Pericardium fibroblast (primary cell): Measurements from ENCODE around the gene NAGA. TPM values are rescaled to one million over a fixed set of nuclear protein-coding genes. Genes with fewer than 3 reads are reported as not detected.

Source experiments
- total RNA-seq: library from RNA; depleted of rRNA; stranded (reverse); fragments of >200 nt; gene quantifications from 2 replicates; pipeline ENCODE4 v1.2.3, GENCODE V29; 2015

Gene NAGA
- 16.1 and 31.2 TPM in 2 replicates for total RNA-seq

DNA sequence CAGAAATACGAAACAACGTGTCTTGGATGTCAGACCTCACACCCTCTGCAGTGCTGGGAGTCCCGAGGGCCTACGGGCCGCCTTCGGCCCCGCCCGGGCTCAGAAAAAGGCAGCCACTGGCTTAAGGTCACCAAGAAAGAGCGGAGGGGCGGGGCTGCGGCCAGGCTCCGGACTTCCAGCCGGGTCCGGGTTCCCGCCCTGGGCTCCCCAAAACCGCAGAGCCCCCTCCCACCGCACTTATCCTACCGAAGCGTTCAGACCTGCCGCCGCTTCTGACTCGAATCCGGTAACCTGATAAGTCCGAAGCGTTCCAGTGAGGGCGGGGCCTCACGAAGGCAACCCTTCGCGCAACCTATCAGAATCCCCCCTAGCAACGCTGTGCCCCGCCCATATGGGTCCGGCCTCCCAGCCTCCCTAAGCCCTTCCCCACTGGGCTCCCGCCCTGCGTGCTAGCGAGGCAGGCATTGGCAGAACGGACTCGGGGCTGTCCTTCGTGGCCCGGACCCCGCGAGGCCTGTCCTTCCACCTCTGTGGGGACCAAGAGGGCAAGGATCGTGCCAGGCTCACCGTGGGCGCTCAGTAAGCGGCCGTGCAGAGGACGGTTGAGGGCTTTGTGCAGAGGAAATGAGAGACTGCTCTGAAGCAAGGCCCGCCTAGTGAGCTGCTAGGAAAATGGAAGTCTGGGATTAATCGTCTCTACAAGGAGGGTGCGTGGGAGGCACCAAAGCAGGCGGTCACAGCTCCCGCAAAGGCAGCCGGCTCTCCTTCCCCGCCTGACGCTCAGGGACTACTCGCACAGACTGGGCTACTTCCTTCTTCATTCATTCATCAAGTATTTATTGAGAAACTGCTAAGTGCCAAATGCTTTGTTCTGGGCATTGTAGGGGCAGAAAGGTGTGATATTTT, at the start of gene NAGA:
NAGA (minus strand) TSS at position 296 of the 906 bp plus-strand sequence. CDS start 515 bp downstream, outside the sequence.

GRCh38 chr22:42090596-42091454, 20.2 kb upstream of the NAGA start, which contains the start of gene NDUFA6:
Gene NDUFA6 (minus strand): TSS chr22:42090772. CDS start chr22:42090744, 28 bp downstream.

DNA sequence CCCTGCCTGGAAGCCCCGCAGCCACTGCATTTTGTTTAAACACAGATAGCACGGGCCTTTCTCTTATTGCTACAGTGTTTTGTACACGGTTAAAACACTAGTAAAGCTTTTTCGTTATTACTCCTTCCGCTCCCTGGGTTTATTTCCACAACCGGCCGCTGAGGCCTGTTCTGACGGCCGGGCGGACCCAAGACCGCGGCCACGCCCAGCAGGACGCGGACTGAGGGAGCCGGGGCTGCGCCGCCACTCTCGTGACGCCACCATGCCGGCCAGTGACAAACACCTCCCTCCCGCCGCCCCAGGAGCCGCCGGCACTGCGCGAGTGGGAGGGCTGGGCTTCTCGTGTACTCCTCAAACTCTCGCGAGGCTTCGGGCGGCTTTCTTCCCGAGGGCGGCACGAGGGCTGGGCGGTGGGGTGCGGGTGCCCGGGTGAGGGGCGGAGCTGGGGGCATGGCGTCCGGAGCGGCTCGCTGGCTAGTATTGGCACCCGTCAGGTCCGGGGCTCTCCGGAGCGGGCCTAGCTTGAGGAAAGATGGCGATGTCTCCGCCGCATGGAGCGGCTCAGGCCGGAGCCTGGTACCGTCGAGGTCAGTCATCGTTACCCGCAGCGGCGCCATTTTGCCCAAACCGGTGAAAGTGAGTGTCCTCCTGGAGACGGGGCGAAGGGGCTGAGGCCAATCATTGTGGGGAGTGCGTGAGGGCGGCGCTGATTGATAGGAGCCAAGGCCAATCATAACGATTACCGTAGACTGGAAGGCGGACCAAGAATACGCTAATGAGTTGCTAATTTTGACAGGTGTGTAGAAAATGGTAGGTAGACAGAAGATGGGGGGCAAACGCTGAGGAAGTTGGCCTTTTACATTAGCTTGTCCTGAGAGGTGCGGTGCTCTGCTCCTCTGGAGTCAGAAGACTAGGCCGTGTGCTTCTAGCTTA, 9.0 kb upstream of the NAGA start, which contains the start of gene SMDT1:
SMDT1 (plus strand) TSS at position 382 of the 933 bp plus-strand sequence; CDS start at position 451, 69 bp downstream.

DNA sequence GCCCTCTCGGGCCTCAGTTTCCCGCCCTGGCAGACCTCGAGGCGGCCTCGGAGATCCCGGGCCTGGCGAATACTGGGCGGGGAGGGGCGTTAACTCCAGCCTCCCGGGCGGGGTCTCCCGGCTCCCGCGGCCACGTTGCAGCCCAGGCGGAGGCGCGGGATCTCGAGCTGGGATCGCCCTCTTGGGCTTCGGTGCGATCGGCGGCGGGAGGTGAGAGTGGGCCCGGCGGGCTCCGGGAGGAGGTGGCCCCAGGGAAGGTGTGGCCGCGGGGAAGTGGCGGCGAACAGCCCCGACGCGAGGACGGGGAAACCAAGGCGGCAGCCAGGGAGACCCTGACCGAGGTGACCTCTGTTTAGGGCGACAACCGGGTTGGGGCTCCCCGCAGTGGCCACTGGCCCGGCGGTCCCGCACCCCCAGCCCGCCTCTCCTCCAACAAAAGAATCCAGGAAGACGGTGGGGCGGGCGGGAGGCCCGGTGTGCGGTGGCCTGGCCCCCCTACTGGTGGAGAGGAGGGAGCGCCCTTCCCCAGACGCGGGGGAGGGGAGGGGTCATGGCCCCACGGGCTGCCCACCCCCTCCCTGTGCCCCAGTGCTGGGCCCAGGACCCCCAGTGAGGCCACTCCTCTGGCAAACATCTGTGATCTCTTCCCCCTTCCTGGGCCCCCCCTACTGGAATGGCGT, 3.7 kb upstream of the NAGA start, which contains the start of gene PHETA2:
PHETA2 (plus strand) TSS at position 117 of the 680 bp plus-strand sequence. CDS start 3,046 bp downstream, outside the sequence.

Other genes starting within 250 kb of the NAGA start
- 70.2 and 76.8 TPM in 2 replicates for gene SREBF2, start 237.7 kb downstream of the NAGA start, total RNA-seq
- gene SHISA8, start 155.7 kb downstream of the NAGA start, total RNA-seq = not detected in 2 replicates
- not detected in 2 replicates for gene TNFRSF13C, start 144.0 kb downstream of the NAGA start, total RNA-seq
- gene CENPM, start 123.7 kb downstream of the NAGA start, total RNA-seq = 1.2 and 2.6 TPM in 2 replicates
- 0.35 TPM in 1 of 2 replicates, not detected in the other for gene SEPTIN3, start 101.4 kb downstream of the NAGA start, total RNA-seq
- gene WBP2NL, start 72.0 kb downstream of the NAGA start, total RNA-seq = not detected in 2 replicates
- gene PHETA2, start 3.4 kb upstream of the NAGA start, total RNA-seq = 14.6 and 25.0 TPM in 2 replicates
- 2.6 and 3.5 TPM in 2 replicates for gene SMDT1, start 8.9 kb upstream of the NAGA start, total RNA-seq
- gene NDUFA6, start 20.0 kb upstream of the NAGA start, total RNA-seq = 38.6 and 61.8 TPM in 2 replicates
- gene CYP2D6, start 60.0 kb upstream of the NAGA start, total RNA-seq = 2.3 TPM in 1 of 2 replicates, not detected in the other
- gene TCF20, start 199.8 kb upstream of the NAGA start, total RNA-seq = 15.0 and 15.3 TPM in 2 replicates